Fibroblast of skin of scalp (primary cell): ENCODE data around the gene DLG2.

Experiments
- DNase-seq: peaks from one replicate; pipeline ENCODE4 v3.0.0-alpha.2; 2013

Gene DLG2

DNA sequence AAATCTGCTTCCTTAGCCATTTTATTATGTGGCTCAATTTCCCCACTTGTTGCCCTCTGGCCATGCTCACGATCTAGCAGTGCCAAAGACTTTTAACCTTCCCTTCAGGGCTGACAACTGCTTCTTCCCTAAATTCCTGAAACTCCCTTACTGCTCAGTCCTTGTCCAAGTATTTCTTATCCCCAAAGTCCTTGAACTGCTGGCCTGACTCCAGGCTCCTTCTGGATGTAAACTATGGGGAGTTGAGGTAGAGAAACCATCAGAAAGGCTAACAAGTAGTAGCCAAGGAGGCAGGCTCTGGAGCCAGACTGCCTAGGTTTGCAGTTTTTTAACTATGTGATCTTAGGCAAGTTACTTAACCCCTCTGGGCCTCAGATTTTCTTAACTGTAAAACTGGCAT is 2082.3 kb downstream of the DLG2 start:
- no peak for DNase-seq

GRCh38 chr11:83543706-83544439 is 2083.3 kb downstream of the DLG2 start:
- no peak for DNase-seq

DNA sequence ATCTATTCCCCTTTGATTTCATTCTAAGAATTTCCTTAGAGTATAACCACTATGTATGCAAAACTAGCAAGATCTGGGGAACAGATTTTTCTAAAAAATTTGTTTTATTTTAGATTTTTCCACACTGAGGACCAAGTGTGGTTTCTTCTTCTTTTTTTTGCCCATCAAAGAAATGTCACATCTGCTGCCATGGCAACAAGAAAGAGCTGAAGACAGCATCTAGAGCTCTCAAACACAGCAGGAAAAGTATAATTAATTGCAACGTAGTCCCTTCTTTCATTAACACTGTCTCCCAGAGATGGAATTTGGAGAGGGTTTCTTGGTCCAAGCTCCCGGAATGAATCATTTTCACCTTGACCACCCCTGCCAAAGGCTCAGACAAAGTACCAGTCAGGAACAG is 2084.3 kb downstream of the DLG2 start:
- DNase-seq = no peak

DNA sequence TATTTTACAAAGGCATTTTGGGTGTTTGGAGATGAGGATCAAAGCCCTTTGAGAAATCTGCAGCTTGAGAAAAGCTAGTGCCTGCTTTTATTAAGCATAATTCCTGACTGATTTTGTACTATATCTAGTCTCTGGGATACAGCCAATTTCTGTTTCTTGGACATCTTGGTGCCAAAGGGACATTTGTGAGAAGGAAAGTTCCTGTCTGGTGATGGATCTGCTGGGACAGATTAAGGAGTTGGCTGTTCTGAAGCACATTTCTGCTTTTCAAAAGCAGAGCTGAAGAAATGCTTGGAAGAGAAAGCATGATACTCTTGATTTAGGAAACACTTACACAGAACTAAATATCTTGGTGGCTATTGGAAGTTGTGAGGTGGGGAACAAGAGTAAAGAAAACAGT is 2086.4 kb downstream of the DLG2 start:
- no peak for DNase-seq

DNA sequence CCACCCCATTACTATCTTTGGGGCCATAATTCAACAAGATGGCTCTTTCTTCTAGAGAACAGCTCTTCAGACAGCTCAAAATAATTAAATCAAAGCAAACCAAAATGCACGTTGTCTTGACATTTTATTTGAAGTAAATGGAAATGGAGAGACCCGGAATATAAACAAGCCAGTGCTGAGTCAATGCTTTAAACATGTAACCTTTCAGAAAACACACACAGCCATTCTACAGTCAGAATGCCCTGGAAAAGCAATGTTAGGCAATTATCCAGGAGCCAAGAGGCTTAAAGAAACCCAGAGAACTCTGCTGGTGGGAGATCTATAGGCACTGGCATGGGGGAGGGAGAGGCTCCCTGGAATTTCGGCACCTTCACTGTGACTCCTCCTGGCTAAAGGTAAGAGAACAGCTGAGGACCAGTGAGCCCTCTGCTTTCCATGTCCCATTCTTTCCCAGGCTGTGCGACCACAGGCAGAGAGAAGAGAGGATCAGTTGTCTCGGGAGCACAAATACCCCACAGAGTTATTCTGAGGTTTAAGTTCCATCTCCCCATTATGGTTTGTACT is 2086.9 kb downstream of the DLG2 start:
- no peak for DNase-seq

- DNase-seq = no peak
These were observed 2088.9 kb downstream of the DLG2 start for GRCh38 chr11:83538286-83538685.

DNA sequence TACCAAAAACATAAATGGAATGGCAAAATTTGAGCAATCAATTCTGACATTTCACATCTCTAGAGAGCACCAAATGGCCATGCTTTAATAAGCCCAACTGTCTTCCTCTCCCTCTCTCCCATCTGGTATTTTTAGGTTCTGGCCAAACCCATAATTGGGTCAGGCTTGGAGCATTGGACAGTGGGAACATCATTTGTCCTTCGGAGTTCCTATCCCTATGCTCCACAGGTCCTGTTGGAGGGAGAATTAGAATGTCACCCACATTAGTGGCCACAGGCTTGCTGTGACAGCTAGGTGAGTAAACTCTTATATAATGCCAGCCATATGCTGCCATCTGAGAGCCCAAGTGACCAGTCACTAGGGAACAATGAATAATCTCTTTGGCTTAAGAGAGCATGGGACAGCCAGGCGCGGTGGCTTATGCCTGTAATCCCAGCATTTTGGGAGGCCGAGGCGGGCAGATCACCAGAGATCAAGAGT is 2090.0 kb downstream of the DLG2 start:
- DNase-seq = no peak

GRCh38 chr11:83533166-83533565 is 2094.0 kb downstream of the DLG2 start:
- no peak for DNase-seq

GRCh38 chr11:83528877-83529276 is 2098.3 kb downstream of the DLG2 start:
- no peak for DNase-seq

GRCh38 chr11:83528225-83528624 is 2098.9 kb downstream of the DLG2 start:
- DNase-seq = no peak

DNA sequence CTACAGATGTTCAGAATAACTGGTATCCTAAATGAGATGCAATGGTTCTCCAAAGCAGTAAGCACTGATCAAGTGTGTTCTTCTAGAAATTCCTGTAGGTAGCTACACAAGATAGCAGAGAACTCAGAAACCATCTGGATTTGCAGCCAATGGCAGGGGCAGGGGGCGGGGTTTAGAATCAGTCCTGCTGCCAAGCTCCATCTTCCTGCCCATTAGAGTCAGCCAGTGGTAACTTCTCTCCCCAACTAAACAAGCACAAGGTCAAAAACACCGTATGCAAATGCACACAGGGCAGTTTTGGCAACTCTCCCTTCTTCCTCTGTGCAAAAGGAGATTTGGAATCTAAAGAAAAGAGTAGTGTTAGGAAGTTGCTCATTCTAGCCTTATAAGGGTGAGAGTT is 2103.5 kb downstream of the DLG2 start:
- no peak for DNase-seq

DNA sequence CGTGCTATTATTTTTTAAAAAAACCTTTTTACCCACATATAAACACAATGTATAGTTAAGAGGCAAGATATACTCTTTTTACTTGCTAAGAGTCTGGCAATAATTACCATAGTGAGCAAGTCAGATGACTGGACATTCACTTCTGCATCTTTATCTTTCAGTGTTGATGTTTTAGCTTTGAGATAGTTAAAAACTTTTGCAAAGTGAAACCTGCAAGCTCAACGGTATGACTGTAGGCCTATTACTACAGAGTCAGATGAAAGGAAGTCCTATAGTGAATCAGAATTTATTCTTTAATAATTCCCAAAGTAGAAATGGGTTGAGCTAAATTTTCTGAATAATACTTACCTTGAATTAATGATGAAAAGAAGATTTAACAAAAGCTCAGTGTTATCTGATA is 2104.2 kb downstream of the DLG2 start:
- DNase-seq = no peak

- DNase-seq = peak; percentile 20
These were observed 2105.2 kb downstream of the DLG2 start for GRCh38 chr11:83521647-83522596.

DNA sequence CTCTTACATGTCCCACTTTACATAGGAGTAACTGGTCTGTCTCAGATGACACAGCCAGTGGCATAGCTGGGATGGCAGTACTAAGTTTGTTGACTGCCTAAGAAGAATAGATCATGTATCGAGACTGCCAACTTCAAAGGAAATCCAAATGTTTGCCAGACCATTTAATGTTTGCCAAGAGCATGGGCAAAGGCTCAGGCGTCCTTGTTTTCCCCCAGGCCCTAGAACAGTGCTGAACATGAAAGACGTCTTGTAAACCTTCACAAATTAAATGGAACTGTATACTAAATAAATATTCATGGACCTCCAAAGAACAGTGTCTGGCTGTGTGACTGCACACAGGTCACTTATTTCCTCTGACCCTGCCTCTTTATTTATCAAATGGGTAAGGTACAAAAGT is 2106.3 kb downstream of the DLG2 start:
- DNase-seq = no peak

DNA sequence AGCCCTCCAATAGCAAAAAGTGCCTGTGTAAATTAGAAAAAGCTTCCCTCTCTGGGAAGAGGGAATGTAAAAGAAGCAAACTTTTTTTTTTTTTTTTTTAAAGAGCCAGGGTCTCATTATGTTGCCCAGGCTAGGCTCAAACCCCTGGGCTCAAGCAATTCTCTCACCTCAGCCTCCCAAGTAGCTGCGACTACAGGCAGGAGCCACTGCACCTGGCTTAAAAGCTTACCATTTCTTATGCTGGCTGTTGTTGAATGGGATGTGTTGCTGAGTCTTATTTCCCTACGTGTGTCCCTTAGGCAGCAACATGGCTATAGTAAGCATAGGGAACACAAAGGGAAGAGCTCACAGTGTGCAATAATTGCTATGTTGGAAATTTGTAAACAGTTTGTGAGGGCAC is 2115.5 kb downstream of the DLG2 start:
- DNase-seq = no peak

GRCh38 chr11:83510530-83511460 is 2116.3 kb downstream of the DLG2 start:
- no peak for DNase-seq

GRCh38 chr11:83508804-83509203 is 2118.3 kb downstream of the DLG2 start:
- no peak for DNase-seq

DNA sequence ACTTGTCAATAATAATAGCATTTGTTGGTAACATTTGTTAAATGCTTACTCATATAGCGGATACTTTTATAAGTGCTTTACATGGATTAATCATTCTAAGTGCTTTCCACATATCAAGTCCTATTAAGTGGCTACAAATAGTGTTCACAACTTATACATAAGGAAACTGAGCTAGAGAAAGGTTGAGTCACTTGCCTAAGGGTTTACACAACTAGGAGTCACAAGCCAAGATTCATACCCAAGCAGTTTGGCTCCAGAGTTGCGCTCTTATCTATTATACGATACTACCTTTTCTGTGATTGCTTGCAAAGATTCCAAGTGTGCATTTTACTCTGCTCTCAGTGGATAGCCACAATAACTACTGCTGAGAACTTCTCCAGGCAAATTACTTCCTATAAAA is 2125.1 kb downstream of the DLG2 start:
- DNase-seq = no peak

- DNase-seq = no peak
These were observed 2133.2 kb downstream of the DLG2 start for GRCh38 chr11:83493917-83494316.

GRCh38 chr11:83493034-83493433 is 2134.1 kb downstream of the DLG2 start:
- DNase-seq = no peak

GRCh38 chr11:83483808-83484207 is 2143.3 kb downstream of the DLG2 start:
- DNase-seq = no peak

GRCh38 chr11:83480811-83481210 is 2146.3 kb downstream of the DLG2 start:
- no peak for DNase-seq
